CD4-positive, alpha-beta T cell treated with Interleukin-15 for 4 hours (primary cell): ENCODE data around the gene DVL1.

ENCODE experiments used
- DNase-seq: peaks from one replicate; pipeline ENCODE4 v3.0.0-alpha.2; 2020; ENCODE audit warnings: low spot score

DVL1 gene

DNA sequence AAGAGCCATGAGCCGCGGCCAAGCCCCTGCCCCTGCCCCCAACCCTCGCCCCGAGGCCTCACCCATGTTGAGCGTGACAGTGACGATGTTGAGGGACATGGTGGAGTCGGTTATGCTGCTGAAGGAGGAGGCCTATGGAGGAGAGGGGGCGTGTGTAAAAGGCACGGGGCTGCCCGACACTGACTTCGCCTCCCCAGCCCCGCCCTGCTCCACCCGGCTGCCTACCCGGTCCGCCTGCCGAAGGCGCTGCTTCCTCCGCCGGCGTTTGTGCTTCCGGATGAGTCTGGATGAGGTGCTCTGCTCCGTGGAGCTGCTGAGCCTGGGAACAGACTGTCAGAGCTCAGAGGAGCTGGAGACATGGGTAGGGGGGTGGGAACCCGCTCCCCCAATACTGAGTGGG is 9.0 kb downstream of the DVL1 start:
- no peak for DNase-seq

DNA sequence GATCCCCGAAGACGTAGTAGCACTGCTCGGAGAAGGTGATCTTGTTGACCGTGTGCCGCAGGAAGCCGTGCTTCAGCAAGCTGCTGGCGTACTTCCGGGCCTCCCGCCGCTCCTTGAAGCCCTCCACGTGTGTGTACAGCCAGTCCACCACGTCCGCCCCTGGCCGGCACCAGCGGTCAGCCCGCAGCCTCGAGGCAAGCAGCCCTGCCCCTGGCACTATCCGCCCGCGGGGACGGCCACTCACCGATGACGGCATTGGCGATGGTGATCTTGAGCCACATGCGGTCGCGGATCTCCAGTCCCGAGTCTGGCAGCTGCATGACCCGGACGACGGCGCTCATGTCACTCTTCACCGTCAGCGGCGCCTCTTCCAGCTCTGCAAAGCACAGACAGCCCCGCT is 10.9 kb downstream of the DVL1 start:
- DNase-seq: no peak

DNA sequence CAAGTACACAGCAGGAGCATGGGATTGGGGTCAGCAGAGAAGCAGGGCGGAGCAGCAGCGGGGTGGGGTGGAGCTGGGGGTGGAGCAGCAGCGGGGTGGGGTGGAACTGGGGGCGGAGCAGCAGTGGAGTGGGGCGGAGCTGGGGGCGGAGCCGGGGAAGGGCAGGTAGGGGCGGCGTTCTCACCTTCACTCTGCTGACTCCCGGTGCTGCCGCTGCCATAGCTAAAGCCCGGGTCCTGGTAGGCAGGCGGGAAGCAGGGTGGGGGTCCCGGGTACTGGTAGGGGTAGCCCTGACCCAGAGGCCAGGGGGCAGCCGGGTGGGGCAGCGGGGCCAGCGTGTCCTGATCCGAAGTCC is 11.4 kb downstream of the DVL1 start:
- no peak for DNase-seq

- no peak for DNase-seq
These were observed 12.1 kb downstream of the DVL1 start for GRCh38 chr1:1336931-1337792.

- no peak for DNase-seq
These were observed 12.8 kb downstream of the DVL1 start for GRCh38 chr1:1336446-1336845.

DNA sequence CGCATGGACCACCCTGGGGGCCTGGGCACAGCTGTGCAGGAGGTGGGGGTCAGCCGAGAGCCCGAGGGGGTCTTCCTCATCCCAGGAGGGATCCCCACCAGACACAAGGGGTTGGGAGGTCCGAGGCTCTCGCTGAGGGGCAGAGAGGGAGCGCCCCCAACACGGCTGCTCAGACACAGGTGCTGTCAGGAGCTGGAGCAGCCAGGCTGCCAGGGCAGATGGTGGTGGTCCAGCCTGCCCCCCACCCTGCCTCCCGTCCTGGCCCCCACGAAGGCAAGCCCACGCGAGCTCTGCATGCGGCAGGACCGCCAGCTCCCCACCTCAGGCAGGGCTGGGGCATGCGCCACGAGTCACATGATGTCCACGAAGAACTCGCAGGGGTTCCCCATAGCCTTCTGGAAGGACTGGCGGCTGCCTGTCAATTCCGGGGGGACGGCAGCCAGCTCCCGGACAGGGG is 13.4 kb downstream of the DVL1 start:
- no peak for DNase-seq

DNA sequence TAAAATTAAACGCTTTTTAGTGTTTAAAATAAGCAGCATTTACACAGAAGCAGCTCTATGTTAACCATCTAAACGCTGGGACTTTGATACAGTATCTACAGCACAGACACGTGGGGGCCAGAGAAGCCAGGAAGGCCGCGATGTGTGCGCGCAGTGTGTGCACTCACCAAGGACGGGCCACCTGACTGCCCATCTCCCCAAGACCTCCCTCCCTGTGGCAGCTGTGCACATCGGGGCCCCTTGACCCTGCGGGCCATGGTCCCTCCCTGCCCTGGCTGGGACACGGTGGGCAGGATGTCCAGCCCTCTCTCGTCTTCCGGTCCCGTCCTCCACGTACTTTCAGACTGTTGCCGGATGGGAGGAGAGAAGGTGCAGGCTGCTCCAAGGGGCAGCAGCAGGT is 13.9 kb downstream of the DVL1 start:
- DNase-seq: no peak

DNA sequence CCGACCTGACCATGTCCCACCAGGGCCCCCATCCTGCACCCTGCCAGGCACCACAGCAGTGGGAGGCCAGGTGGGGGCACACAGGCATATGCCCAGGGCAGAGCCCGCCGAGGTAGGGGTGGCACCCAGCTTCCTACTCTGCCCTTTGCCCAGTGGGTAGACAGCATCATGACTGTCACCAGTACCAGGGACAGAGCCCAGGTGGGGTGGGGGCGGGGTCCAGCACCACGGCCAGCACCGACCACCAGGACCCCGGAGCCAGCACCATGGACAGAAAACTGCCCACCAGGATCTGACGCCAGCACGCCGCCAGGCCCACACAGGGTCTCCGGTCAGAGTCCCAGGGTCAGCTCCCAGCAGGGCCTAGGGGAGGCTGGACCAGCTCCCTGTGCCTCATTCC is 14.4 kb downstream of the DVL1 start:
- DNase-seq: no peak

DNA sequence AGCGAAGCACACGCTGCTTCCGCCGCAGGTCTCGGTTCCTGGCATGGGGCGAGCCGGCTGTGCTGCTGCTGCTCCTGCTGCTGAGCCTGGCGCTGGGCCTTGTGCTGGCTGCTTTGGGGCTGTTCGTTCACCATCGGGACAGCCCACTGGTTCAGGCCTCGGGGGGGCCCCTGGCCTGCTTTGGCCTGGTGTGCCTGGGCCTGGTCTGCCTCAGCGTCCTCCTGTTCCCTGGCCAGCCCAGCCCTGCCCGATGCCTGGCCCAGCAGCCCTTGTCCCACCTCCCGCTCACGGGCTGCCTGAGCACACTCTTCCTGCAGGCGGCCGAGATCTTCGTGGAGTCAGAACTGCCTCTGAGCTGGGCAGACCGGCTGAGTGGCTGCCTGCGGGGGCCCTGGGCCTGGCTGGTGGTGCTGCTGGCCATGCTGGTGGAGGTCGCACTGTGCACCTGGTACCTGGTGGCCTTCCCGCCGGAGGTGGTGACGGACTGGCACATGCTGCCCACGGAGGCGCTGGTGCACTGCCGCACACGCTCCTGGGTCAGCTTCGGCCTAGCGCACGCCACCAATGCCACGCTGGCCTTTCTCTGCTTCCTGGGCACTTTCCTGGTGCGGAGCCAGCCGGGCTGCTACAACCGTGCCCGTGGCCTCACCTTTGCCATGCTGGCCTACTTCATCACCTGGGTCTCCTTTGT is 15.5 kb downstream of the DVL1 start:
- no peak for DNase-seq

DNA sequence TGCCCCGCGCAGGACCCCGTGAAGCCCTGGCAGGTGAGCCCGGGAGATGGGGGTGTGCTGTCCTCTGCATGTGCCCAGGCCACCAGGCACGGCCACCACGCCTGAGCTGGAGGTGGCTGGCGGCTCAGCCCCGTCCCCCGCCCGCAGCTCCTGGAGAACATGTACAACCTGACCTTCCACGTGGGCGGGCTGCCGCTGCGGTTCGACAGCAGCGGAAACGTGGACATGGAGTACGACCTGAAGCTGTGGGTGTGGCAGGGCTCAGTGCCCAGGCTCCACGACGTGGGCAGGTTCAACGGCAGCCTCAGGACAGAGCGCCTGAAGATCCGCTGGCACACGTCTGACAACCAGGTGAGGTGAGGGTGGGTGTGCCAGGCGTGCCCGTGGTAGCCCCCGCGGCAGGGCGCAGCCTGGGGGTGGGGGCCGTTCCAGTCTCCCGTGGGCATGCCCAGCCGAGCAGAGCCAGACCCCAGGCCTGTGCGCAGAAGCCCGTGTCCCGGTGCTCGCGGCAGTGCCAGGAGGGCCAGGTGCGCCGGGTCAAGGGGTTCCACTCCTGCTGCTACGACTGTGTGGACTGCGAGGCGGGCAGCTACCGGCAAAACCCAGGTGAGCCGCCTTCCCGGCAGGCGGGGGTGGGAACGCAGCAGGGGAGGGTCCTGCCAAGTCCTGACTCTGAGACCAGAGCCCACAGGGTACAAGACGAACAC is 16.3 kb downstream of the DVL1 start:
- DNase-seq: no peak

GRCh38 chr1:1332031-1332755 is 17.0 kb downstream of the DVL1 start:
- DNase-seq: no peak

DNA sequence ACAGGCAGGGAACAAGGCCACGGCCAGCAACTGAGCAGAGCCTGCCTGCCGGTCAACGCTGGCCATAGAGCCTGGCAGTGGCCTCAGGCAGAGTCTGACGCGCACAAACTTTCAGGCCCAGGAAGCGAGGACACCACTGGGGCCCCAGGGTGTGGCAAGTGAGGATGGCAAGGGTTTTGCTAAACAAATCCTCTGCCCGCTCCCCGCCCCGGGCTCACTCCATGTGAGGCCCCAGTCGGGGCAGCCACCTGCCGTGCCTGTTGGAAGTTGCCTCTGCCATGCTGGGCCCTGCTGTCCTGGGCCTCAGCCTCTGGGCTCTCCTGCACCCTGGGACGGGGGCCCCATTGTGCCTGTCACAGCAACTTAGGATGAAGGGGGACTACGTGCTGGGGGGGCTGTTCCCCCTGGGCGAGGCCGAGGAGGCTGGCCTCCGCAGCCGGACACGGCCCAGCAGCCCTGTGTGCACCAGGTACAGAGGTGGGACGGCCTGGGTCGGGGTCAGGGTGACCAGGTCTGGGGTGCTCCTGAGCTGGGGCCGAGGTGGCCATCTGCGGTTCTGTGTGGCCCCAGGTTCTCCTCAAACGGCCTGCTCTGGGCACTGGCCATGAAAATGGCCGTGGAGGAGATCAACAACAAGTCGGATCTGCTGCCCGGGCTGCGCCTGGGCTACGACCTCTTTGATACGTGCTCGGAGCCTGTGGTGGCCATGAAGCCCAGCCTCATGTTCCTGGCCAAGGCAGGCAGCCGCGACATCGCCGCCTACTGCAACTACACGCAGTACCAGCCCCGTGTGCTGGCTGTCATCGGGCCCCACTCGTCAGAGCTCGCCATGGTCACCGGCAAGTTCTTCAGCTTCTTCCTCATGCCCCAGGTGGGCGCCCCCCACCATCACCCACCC is 17.9 kb downstream of the DVL1 start, which contains the start of gene TAS1R3:
Gene TAS1R3 (plus strand): TSS at position 213 of the 898 bp plus-strand sequence. CDS start 66 bp downstream, at position 279.
- DNase-seq: no peak

DNA sequence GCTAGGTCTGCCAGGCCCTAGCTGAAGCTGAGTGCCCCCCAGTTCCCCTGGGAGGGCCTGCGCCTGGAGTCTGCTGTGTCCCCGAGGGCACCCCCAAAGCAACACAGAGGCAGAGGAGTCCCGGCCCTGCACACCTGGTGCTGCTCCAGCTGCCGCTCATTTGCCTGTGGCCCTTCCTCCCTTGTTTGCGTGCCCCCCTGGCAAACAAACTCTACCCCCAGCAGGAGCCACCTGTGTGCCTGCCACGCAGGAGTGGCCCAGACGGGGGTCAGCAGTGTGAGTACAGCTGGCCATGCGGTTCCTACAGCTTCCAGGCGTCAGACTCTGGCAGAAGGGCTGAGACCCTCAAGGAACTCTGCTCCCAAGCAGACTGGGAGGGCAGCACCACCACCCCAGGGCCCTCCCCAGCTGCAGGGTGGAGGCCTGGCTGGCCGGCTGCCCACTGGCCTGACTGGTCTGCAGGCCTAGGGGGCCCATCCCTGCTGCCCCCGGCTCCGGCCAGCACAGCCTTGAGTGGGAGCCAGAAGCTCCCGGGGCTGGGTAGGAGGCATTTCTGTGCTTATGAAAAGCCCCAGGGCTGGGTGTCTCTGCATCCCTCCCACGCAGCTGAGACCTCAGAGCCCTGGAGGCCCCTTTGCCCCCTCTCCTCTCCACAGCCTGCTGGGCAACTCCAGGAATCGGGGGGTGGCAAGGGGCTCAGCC is 18.7 kb downstream of the DVL1 start:
- DNase-seq: no peak

DNA sequence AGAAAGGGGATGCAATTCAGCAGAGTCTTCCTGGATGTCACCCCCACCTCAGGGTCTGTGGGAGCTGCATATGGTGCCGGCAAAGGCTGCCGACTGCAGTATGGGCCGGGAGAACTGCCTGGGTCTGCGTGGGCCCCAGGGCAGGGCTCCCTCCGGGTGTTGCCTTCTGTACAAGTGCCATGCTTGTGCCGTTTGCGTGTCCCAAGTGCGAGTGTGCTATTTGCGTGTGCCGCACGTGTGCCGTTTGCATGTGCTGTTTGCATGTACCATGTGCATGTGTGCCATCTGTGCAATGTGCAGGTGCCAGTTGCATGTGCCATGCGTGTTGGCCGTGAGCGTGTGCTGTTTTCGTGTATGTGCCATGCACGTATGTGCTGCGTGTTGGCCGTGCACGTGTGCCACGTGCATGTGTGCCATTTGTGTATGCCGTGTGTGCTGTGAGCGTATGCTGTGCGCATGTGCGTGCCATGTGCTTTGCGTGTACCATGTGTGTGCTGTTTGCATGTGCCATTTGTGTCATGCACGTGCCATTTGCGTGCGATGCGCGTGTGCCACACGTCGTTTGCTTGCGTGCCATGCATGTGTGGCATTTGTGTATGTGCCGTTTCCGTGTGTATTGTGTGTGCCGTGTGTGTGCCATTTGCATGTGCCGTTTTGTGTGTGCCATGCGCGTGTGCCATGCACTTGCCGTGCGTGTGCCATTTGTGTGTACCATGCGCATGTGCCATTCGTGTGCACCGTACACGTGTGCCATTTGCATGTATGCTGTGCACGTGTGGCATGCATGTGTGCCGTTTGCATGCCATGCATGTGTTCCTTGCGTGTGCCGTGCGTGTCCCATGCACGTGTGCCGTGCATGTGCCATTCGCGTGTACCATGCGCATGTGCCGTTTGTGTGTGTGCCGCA is 19.7 kb downstream of the DVL1 start:
- no peak for DNase-seq

GRCh38 chr1:1328254-1328653 is 21.0 kb downstream of the DVL1 start:
- no peak for DNase-seq

DNA sequence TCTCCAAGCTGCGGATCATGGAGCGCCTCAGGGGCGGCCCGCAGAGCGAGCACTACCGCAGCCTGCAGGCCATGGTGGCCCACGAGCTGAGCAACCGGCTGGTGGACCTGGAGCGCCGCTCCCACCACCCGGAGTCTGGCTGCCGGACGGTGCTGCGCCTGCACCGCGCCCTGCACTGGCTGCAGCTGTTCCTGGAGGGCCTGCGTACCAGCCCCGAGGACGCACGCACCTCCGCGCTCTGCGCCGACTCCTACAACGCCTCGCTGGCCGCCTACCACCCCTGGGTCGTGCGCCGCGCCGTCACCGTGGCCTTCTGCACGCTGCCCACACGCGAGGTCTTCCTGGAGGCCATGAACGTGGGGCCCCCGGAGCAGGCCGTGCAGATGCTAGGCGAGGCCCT is 21.9 kb downstream of the DVL1 start:
- DNase-seq: no peak

DNA sequence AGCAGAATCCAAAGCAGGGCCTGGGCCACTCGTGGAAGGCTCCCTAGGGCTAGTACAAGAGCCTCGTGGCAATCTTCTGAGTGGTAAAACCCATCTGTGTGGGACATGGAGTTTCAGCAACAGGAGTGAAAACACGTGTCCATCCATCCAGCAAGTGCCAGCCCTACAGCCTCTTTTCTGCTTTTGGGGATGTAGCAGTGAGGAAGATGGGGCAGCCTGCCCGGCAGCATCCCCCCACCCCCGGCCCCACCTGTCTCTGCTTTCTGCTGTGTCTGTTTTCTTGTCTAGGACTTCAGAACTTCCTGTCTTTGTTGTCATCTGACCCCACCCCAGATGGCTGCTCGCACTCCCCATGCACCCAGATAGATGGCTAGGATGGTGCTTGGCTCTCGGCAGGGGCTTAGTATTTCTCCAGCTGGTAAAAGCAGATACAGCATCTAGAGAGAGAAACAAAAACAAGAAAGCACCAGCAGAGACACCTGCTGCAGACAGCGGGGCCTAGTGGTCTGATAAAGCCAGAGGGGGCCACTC is 23.1 kb downstream of the DVL1 start:
- no peak for DNase-seq

- no peak for DNase-seq
These were observed 23.7 kb downstream of the DVL1 start for GRCh38 chr1:1325288-1326074.
